ENCODE results near the gene ITGB8. TPM values are rescaled to one million over a fixed set of nuclear protein-coding genes. Genes with fewer than 3 reads are reported as not detected.

Gene ITGB8
- total RNA-seq, 1 donor from 2014 or later = 23.3 TPM

DNA sequence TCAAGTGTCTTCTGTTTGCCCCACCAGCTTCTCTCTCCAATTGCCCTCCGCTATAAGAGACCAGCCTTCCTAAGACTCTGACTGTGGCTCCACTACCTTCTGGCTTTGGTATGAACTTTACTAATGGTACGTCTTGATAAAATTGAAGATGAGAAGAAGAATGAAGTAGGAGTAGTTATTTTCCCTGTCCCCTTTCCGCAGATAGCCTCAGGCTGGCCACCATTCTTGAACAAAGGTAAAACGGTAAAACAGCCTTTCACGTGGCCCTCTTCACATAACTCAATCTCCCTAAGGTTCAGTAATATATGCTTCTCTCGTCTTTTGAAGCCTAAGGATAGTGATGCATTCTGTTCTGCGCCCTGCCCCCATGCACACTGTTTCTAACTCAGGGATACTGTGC is 9.9 kb upstream of the ITGB8 start:
- H3K9me3 Mint-ChIP-seq = no peaks in the 10 kb centered on the region
- peaks cover 5% of the 10 kb centered on the region for H3K4me1 Mint-ChIP-seq (ENCODE audit: unreplicated experiment)
- H3K4me3 Mint-ChIP-seq = no peak overlapping the region
- no peak for DNase-seq (ENCODE audit: extremely low spot score, unreplicated experiment)
- no peak for TF ChIP-seq CTCF (conservative IDR thresholded peaks at IDR 0.05)
- H3K27ac Mint-ChIP-seq = no peak overlapping the region
- no peaks in the 10 kb centered on the region for H3K27me3 Mint-ChIP-seq
- no peaks in the 10 kb centered on the region for H3K36me3 Mint-ChIP-seq

- Mint-ChIP-seq H3K4me1 (ENCODE audit: unreplicated experiment) (peaks cover 11% of the 10 kb centered on the region), H3K9me3 (no peaks in the 10 kb centered on the region), H3K27ac (no peak overlapping the region), H3K27me3 (peaks cover 3% of the 10 kb centered on the region), H3K4me3 (no peak overlapping the region), H3K36me3 (no peaks in the 10 kb centered on the region)
- DNase-seq (ENCODE audit: extremely low spot score, unreplicated experiment) = no peak
- TF ChIP-seq CTCF (conservative IDR thresholded peaks at IDR 0.05) = no peak
Measured at GRCh38 chr7:20323595-20323994, 7.1 kb upstream of the ITGB8 start.

DNA sequence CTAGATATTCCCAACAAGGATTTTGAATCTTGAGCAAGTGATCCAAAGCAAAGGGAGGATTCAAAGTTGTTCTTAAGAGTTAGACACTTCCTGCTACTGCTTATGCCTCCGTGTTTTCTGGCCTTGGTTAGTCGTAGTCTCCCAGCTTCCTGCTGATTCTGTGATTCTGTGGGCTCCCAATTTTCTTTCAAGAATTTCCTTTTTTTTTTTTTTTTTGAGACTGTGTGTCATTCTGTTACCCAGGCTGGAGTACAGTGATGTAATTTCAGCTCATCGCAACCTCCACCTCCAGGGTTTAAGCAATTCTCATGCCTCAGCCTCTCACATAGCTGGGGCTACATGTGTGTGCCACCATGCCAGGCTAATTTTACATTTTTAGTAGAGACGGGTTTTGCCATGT is 4.4 kb upstream of the ITGB8 start:
- H3K27me3 Mint-ChIP-seq = peaks cover 6% of the 10 kb centered on the region
- H3K36me3 Mint-ChIP-seq = no peaks in the 10 kb centered on the region
- peaks cover 10% of the 10 kb centered on the region for H3K4me1 Mint-ChIP-seq (ENCODE audit: unreplicated experiment)
- H3K9me3 Mint-ChIP-seq = no peaks in the 10 kb centered on the region
- TF ChIP-seq CTCF (conservative IDR thresholded peaks at IDR 0.05) = no peak
- no peak overlapping the region for H3K27ac Mint-ChIP-seq
- H3K4me3 Mint-ChIP-seq = no peak overlapping the region
- DNase-seq (ENCODE audit: extremely low spot score, unreplicated experiment) = no peak

GRCh38 chr7:20327055-20327454 is 3.6 kb upstream of the ITGB8 start:
- no peak for DNase-seq (ENCODE audit: extremely low spot score, unreplicated experiment)
- Mint-ChIP-seq H3K27ac (peak overlapping the region; percentile 53), H3K9me3 (no peaks in the 10 kb centered on the region), H3K4me1 (ENCODE audit: unreplicated experiment) (peaks cover 14% of the 10 kb centered on the region), H3K27me3 (peaks cover 6% of the 10 kb centered on the region), H3K36me3 (no peaks in the 10 kb centered on the region), H3K4me3 (no peak overlapping the region)
- TF ChIP-seq CTCF (conservative IDR thresholded peaks at IDR 0.05) = no peak

- DNase-seq (ENCODE audit: extremely low spot score, unreplicated experiment) = no peak
- no peaks in the 10 kb centered on the region for H3K36me3 Mint-ChIP-seq
- no peak overlapping the region for H3K27ac Mint-ChIP-seq
- peak overlapping the region; percentile 17 for H3K4me3 Mint-ChIP-seq
- H3K27me3 Mint-ChIP-seq = peaks cover 6% of the 10 kb centered on the region
- H3K4me1 Mint-ChIP-seq (ENCODE audit: unreplicated experiment) = peaks cover 20% of the 10 kb centered on the region
- TF ChIP-seq CTCF (conservative IDR thresholded peaks at IDR 0.05) = no peak
- H3K9me3 Mint-ChIP-seq = no peaks in the 10 kb centered on the region
Measured at GRCh38 chr7:20328027-20328426, 2.7 kb upstream of the ITGB8 start.

DNA sequence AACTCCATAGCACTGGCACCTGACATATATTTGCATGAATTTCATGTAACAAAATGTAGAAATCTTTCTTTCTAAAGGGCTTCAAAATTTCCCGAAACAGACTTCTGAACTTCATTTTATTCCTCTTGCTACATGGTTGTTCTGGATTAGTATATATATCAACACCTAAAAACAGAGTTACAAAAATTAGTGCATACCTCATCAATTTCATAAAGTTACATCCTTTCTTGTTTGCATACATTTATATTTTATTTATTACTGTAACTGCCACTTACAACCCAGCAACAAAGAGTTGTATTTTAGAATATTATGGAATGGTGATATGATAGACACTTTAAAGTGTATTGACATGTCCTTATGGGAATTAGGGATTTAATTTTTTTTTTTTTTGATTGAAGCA is 2.0 kb upstream of the ITGB8 start:
- no peak for TF ChIP-seq CTCF (conservative IDR thresholded peaks at IDR 0.05)
- Mint-ChIP-seq H3K27ac (peak overlapping the region; percentile 99), H3K9me3 (no peaks in the 10 kb centered on the region), H3K4me1 (ENCODE audit: unreplicated experiment) (peaks cover 22% of the 10 kb centered on the region), H3K4me3 (peak overlapping the region; percentile 97), H3K36me3 (no peaks in the 10 kb centered on the region), H3K27me3 (peaks cover 6% of the 10 kb centered on the region)
- no peak for DNase-seq (ENCODE audit: extremely low spot score, unreplicated experiment)
